DND-41 (cell line): Measurements from ENCODE around the gene CST9L.

ENCODE experiments used
- EZH2 ChIP-seq: IDR thresholded peaks from 3 replicates; pipeline ENCODE4 v1.6.1; 2012; ENCODE audit warnings: borderline replicate concordance, low read depth, mild to moderate bottlenecking, moderate library complexity, low read length, inconsistent platforms; ENCODE audit not compliant: severe bottlenecking
- TF ChIP-seq, protein P1 (sequence below): IDR thresholded peaks from 2 replicates; pipeline ENCODE4 v1.5.1; 2012; ENCODE audit warnings: borderline replicate concordance, low read length, moderate library complexity, mild to moderate bottlenecking; ENCODE audit not compliant: poor library complexity, severe bottlenecking; ENCODE audit errors: extremely low read depth

DNA sequence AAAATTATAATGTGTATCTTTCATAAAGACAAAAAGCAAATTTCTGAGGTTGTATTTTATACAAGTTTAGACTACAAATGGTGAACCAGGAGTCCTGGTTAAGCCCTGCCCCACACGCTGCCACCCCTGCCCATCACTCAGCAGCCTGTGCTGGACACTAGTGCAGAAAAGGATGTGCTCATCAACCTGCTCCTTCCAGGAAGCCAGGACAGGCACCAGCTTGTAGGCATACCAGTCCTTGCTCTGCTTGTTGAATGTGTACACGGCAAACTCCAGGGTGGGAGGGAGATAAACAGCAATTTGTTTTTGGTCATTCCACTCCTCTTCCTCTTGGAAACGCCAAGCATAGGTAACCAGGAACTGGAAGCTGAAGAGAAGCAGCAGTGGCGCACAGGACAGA, 18.1 kb downstream of the CST9L start:
- TF ChIP-seq, protein P1, sequence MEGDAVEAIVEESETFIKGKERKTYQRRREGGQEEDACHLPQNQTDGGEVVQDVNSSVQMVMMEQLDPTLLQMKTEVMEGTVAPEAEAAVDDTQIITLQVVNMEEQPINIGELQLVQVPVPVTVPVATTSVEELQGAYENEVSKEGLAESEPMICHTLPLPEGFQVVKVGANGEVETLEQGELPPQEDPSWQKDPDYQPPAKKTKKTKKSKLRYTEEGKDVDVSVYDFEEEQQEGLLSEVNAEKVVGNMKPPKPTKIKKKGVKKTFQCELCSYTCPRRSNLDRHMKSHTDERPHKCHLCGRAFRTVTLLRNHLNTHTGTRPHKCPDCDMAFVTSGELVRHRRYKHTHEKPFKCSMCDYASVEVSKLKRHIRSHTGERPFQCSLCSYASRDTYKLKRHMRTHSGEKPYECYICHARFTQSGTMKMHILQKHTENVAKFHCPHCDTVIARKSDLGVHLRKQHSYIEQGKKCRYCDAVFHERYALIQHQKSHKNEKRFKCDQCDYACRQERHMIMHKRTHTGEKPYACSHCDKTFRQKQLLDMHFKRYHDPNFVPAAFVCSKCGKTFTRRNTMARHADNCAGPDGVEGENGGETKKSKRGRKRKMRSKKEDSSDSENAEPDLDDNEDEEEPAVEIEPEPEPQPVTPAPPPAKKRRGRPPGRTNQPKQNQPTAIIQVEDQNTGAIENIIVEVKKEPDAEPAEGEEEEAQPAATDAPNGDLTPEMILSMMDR = no peak
- TF ChIP-seq EZH2 = no peak
